ENCODE data around the gene XRCC5.

DNA sequence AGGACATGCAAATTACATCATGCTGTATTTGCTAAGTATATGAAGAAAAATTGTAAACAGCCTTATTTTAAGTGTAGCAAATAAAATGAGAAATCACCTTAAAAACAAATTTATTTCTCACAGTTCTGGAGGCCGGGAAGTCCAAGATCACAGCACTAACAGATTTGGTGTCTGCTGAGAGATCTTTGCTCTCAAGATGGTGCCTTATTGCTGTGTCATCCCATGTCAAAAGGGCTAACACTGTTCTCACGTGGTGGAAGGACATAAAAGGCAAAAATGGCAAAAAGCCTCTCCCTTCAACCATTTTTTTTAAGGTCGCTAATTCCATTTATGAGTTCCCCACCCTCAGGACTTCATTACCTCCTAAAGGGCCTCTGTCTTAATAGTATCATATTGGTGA is 12.1 kb downstream of the XRCC5 start:
- TF ChIP-seq, protein P1, sequence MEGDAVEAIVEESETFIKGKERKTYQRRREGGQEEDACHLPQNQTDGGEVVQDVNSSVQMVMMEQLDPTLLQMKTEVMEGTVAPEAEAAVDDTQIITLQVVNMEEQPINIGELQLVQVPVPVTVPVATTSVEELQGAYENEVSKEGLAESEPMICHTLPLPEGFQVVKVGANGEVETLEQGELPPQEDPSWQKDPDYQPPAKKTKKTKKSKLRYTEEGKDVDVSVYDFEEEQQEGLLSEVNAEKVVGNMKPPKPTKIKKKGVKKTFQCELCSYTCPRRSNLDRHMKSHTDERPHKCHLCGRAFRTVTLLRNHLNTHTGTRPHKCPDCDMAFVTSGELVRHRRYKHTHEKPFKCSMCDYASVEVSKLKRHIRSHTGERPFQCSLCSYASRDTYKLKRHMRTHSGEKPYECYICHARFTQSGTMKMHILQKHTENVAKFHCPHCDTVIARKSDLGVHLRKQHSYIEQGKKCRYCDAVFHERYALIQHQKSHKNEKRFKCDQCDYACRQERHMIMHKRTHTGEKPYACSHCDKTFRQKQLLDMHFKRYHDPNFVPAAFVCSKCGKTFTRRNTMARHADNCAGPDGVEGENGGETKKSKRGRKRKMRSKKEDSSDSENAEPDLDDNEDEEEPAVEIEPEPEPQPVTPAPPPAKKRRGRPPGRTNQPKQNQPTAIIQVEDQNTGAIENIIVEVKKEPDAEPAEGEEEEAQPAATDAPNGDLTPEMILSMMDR (conservative IDR thresholded peaks at IDR 0.05; ENCODE audit: low read depth, low read length), result no peak
- no peak for TF ChIP-seq EZH2 (IDR thresholded peaks at IDR 0.05; ENCODE audit: borderline replicate concordance, low read depth, low read length, poor library complexity, severe bottlenecking)
